GM19324 (cell line): ENCODE results near the gene SH2D4B.
"Not testable (repeated sequence)": the region's sequence is repeated elsewhere in the genome, so short reads cannot be mapped to it uniquely, and the experiment has no call there.

Experiments used
- ATAC-seq: cut with Tn5 transposase; IDR thresholded peaks from one replicate; pipeline ENCODE4 v1.9.1; 2021; ENCODE audit warnings: mild to moderate bottlenecking, moderate library complexity; ENCODE audit not compliant: unreplicated experiment, low FRiP score

The SH2D4B gene

DNA sequence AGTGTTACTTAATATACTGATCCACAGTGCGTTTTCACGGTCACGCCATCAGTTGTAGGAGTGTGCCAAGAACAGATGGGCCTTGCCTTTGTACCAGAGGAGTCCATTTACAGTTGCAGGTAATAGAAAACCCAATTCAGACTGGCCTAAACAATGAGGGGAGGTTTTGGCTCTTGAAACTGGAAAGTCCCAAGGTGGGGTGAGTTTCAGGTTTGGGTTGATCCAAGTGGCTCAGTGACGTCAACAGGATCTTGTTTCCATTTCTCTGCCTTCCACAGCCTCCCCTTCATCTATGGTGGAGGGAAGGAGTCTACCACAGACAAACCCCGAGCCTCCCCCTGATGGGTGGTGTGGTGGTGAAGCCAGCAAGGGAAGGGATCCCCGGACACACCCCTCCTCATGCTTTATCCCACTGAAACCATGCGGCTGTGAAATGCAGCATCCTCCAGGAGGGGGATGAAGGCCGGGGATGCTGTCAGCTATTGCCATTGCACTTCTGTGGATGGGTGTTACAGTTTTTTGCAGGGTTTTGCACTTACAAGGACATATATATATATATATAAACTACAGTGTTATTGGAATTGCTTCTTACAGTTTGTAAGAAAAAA is 14.8 kb upstream of the SH2D4B start:
- no peak for ATAC-seq

DNA sequence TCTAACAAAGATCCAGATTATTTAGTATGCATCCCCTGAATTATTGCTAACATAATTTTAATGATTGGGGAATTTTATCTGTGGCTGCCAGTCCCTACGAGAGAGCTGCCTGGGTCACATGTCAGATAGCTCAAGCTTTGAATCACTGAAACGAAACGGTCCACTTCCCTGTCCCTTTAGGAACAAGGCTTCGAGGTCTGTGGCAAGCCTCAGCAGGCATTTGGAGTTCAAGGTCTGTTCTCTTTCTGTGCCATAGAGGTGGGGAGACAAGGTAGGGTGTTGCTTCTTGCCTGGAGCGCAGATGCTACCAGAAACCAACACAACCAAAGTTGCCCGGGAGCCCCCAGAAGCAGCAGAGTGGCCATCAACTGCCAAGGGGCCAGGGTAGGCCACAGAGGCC is 13.9 kb upstream of the SH2D4B start:
- no peak for ATAC-seq

DNA sequence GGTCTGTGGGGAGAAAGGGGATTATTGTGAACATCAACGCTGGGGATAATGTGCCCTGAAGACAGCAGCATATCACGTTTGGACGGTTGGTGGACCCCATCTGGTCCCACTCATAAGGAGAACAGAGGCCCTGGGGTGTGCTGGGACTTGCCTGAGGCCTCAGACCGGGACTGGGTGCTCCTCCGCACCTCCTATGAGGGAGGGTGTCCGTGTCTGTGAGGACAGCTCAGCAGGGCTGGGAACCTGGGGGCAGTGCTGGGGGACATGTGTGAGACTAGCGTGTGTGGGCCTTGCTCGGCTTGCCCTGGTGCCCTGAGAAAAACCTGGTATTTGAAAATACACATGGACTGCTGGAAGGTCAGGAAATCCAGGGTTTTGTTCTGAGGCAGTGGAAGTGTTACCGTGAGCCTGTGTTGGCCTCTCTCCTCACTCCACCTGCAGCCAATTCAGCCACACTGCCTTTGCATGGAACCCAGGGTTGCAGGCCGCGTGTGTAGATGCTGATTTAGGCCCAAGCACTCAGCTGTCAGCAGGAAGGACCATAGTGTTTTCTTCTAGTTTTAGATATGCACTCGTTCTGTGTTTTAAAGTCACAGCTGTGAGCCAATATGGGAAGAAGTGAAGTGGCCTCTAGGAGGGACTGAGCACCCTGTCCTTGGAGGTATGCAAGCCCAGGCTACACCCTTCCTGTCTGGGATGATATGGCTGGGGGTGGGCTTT is 13.4 kb upstream of the SH2D4B start:
- no peak for ATAC-seq

DNA sequence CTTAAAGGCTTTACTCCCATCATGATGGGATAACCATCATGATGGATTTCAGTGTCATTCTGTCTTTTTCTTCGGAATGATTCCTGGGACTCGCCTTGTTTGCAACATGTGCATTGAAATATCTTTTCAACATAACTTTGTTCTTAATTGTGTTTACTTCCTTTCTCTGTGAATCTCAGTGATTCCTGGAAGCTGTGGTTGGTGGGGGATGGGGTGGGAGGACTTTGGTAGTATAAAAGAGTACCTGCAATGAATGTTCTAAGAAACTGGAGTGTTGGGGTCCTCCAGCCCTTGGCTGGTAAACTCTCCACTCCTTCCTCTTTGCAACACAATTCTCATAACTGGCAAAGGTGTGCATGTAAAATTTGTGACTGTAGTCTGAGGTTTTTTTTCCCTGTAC is 11.5 kb upstream of the SH2D4B start:
- ATAC-seq, result no peak

DNA sequence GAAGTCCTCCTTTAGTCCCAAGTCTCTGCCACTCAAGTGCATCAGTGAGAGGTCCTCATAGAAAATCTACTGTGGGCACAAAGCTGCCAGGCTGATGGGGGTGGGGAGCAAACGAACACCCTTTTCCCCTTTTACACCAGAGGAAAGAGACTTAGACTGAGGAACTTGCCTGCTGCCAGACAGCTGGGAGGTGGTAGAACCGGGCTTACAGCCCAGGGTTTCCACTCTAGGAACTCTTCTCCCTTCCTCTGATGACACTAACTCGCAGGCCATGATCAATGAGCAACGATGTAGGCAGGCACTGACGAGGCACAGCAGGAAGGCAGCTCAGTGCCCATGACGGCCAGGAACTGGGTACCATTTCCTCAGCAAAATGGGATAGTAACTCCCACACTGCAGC is 11.0 kb upstream of the SH2D4B start:
- ATAC-seq, result no peak

DNA sequence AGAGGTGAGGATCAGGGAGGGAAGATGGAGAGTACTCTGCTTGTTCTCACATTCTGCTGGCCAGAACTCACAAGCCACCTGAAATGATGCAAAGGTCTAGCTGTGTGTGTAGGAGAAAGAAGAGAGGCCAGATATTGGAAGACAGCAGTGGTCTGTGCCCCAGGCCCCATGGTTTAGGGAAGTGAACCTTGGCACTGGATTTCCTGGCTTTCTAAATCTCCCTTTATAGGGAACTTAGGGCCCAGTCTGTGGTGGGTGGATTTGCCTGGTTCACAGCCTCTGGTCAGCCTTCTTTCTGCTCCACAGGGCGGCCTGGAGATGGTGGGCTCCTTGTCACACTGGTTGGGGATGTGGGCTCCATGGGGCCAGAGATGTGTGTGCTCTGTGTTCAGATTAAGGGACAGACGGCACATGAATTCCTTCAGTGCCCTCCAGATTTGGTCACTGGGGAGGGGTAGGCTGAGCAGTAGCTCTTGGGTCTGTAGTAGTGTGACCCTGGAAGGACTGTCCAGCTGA is 9.5 kb upstream of the SH2D4B start:
- ATAC-seq, result no peak

DNA sequence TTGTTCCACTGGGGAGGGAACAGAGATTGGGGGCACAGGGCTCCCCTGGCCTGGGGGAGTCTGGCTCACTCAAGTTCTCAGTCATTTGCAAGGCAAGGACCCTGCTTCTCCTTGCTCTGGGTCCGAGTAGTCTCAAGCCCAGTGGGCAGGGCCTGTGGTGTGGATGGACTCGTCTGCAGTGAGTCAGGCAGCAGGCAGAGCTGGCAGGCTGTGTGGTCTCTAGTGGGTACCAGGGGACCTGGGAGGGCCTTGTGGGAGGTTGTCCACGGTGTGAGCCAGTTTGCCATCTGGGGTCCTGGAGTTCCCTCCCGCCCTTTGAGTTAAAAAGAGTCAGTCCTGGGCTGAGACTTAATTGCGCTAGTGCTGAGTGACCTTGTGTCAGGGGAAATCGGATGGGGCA is 8.8 kb upstream of the SH2D4B start:
- no peak for ATAC-seq

DNA sequence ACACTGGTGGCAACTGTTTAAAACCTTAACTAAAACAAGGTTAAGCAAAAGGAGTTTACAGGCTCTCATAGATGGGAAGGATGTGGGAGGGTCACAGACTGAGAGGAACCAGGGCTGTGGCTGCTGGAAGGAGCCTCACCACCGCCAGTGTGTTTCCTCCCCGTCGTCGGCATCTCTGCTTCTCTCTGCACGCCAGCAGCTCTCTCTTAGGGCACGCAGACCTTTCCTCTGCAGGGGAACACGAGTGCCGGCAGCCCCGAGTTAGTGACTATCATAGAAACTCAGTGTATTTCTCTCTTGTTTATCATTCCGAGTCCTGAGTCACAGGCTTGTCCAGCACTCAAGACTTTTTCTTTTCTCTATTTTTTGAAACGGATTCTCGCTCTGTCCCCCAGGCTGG is 8.1 kb upstream of the SH2D4B start:
- ATAC-seq, result no peak

DNA sequence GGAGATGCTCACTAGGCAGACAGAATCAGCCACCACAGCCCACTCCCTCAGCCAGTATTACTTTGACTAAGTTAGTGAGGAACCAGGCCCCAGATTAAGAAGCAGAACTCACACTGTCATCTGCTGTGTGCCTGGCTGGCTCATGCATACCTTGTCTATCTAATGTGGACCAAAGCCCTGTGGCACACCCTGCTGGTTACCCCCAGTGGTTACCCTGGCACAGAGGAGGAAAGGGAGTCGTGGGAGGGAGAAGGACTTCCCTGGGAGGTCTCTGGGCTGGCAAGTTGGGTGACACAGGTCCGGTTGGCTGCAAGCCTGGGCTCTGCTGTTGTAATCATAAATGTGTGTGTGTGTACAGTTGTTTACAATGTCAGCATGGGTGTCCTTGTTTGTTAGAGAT is 7.5 kb upstream of the SH2D4B start:
- no peak for ATAC-seq

DNA sequence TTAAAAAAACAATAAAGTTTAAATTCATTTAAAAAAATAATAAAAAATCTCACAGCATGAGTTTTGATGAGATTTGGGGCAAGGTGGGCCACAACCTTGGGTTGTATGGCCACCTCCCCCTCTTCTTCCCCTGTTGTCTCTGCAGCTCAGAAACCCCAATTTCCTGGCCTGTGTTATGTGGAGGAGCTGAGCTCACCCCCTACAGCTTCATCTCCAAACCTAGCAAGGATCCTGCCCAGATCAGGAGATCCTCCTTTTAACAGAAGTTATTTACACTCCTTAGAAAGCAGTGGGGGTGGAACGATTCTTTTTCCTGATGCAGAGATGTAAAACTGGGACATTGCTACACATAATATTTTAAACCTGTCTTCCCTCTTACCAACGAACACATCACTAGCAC is 6.9 kb upstream of the SH2D4B start:
- ATAC-seq, result no peak

DNA sequence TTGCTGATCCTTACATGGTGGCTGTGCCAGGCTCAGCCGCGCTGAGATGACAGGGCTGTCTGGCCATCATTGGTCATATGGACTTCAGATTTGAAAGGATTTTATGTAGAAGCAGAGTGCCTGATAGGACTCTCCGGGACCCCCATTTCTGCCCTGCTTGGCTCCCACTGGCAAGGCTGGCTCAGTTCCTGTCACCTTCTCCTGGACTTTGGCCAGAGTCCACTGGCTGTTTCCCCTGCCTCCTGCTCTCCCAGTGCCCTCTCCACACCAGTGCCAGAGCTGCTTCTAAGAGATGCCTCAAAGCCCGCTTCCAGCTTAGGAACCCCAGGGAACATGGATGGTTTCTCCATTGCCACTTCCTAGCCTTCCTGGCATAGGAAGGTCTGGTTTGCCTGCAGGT is 5.1 kb upstream of the SH2D4B start:
- no peak for ATAC-seq

DNA sequence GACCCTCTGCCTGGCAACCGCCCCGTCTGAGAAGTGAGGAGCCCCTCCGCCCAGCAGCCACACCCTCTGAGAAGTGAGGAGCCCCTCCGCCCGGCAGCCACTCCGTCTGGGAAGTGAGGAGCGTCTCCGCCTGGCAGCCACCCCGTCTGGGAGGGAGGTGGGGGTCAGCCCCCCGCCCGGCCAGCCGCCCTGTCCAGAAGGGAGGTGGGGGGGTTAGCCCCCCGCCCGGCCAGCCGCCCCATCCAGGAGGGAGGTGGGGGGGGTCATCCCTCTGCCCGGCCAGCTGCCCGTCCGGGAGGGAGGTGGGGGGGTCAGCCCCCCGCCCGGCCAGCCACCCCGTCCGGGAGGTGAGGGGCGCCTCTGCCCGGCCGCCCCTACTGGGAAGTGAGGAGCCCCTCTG is 3.6 kb upstream of the SH2D4B start:
- ATAC-seq, result not testable (repeated sequence)

DNA sequence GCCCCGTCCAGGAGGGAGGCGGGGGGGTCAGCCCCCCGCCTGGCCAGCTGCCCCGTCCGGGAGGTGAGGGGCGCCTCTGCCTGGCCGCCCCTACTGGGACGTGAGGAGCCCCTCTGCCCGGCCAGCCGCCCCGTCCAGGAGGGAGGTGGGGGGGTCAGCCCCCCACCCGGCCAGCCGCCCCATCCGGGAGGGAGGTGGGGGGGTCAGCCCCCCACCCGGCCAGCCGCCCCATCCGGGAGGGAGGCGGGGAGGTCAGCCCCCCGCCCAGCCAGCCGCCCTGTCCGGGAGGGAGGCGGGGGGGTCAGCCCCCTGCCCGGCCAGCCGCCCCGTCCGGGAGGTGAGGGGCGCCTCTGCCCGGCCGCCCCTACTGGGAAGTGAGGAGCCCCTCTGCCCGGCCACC is 3.1 kb upstream of the SH2D4B start:
- not testable (repeated sequence) for ATAC-seq

DNA sequence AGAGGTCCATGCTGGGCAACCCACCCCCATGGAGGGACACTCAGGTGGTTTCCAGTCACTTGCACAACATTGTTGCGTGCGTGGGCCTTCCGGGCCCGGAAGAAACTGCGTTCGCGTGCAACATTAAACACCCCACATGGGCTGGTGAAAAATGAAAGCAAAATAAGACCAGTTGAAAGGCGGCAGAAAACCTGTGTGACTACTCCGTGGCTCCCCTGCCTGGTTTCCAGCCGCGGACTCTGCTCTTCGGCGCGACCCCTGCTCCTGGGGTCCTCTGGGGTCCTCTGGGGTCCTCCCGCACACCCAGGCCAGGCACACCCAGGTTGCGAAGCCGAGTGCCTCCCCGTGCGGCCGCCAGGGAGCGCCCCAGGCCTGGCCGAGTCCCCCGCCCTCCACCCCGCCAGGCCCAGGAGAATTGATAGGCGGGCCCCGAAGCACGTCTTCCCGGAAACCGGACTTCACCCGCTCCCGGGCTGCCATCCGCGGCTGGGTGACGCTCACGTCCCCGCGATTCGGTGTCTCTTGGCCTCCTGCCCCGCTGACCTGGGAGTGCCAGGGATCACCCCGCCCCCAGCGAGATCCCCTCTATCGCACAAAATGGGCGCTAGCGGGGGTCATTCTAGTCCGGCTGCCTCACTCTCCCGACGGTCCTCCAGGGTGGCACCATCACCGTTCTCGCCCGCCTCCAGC is 1.9 kb upstream of the SH2D4B start:
- no peak for ATAC-seq

DNA sequence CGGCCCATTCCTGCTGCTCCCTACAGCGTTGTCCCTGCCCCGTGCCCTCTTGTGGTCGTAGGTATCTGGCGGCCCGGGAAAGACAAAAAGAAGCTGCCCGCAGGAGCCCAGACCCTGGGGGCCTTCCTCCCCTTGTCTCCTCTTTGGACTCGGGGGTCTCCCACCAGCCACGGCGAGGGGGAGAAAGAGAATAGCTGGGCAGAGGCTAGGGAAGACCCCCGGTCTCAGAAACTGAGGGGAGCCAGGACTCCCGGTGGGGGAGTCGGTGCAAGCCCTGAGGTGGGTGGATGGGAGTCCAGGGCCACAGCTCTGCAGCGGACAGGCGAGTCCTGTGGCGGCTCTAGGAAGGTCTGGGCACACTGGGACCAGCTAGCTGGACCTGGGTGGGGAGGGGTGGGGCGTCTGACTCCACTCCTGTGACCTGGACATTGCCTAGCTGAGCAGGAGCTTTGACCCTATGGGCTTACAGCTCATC is 1.3 kb upstream of the SH2D4B start:
- no peak for ATAC-seq

DNA sequence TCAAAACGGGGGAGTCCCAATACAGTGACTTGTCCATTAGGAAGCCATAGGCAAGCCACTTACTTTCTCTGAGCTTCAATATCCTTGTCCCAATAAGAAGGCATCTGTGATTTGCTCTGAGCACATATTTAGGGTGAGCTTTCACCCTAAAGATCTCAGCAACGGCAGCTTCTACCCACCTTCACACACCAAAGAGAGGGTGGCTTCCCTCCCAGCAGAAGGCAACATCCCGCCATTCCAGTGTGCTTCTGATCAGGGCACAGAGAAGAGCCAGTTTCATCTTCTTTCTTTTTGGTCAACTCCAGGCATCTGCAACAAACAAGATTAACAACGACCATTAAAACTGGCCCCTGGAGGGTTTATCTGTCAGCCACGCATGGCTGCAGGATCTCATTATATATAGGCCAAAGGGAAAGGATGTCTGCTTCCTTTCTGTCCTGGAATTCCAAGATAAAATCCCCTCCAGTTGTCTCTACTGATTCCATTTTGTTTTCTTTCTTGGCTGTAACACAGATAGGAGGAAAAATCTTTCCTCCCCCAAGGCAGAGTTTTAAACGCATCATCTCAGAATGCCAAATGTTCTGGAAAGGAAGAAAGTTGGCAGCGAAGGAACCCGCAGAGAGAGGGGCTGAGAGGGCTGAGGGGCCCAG is 491 bp upstream of the SH2D4B start:
- no peak for ATAC-seq

DNA sequence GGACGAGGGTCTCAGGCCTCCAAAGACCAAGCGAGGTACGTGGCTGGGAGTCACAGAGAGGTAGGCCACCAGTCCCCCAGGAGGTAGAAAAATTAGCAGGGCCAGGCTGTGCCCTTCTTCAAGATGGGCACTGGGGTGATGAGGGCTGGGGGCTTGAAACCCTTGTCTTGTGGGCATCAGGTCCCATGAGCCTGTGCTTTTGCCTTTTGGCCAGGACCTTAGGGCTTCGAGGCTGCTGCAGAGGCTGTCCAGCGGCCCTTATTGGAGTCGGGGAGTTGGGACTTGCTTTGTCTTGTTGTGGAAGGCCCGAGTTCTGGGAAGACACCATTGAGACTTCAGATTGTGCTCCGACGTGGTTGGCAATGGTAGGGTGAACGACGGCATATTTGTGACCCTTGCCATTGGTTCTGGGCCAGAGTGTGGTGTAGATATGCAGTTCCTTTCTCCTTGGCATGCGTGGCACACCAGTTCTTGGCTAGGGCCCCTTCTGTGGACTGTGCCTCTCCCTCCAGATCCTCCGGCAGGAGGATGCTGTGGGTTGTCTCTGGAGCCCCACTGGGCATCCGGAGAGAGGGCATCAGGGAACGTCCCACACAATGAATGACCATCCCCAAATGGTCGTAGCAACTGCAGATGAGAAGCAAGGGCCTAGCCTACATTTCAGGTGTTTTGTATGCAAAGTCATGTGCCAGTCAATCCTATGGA is 931 bp downstream of the SH2D4B start:
- ATAC-seq, result no peak

DNA sequence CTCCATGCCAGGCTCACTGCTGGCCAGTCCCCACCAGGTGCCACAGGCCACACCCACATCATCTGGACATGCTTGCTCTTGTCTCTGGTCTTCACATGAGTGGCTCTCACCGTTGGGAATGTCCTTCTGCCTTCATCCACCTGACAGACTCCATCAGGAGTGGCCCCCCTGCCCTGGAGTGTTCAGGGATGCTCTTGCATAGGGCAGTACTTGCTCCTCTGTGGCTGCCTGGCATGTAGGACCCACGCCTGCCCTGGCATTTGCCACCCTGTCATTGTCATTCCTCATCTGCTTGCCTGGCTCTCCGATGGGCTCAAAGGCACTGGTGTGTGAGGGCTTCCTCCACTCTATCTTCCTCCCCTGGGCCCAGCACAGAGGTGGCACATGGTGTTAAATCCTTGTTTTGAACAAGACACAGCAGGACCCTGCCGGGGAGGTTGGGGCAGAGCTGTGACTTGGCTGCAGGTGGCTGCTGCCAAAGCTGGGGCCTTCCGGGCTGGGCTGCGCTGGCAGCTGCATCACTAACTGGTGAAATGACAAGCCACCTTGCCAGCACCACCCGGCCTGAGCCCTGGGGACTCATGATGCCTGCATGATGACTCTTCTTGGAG is 1.8 kb downstream of the SH2D4B start:
- peak; percentile 40 for ATAC-seq

DNA sequence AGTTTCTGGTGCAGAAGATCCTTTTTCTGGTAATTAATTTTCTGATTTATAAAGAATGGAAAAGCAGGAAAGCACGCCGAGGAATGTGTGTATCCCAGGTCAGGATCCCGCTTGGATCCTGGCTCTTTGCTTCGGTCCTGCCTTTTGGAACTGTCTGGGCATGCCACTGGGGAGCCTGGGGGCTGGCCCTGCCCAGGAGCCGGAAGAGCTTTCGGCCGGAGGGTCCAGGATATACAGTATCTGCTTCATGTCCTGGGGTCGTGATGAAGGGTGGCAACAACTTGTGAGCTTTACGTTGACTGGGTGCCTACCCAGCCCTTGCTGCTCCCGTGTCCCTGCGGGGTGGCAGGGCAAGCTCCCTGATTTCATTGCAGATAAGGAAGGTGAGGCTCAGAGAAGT is 2.4 kb downstream of the SH2D4B start:
- ATAC-seq, result no peak

DNA sequence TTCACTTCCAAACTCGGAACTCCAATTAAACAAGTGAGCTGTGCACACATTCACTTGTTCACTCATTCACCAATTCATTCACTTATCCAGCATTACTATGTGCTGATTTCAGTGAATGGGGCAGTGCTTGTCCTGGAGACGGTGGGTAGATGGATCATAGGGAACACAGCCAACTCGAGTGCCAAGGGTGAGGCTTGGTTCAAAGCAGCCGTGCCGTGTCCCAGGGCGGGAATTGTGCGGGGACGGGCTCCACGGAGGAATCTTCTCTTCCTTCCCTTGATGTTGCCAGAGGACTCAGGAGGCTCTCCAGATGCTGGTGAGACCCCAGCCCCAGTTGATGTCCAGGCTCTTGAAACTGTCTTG is 2.9 kb downstream of the SH2D4B start:
- no peak for ATAC-seq
